Right lung (tissue), 5 donors: ENCODE data around the gene CCL15. TPM values are rescaled to one million over a fixed set of nuclear protein-coding genes. Genes with fewer than 3 reads are reported as not detected.

ENCODE experiments used
- DNase-seq, 2 donors: peaks; one replicate each; pipeline ENCODE4 v3.0.0-alpha.2; 2013
- polyA plus RNA-seq, 5 donors: library from polyadenylated mRNA; unstranded; fragments of 120-200 nt; gene quantifications; one replicate each; pipeline versions ENCODE4 v1.2.1 to v1.2.3, GENCODE V29; 2013; ENCODE audit warnings: inconsistent platforms in 1 of 5, low replicate concordance in 1 of 5; ENCODE audit not compliant: insufficient read length in 5 of 5, insufficient read depth in 1 of 5

The CCL15 gene
- polyA plus RNA-seq, 5 donors, result 0.11 to 0.41 (median 0.25) TPM

- DNase-seq, result no peak
Observed at GRCh38 chr17:35948092-35948491, 53.3 kb downstream of the CCL15 start.

Other genes starting within 250 kb of the CCL15 start
- gene GAS2L2, start 248.3 kb downstream of the CCL15 start, polyA plus RNA-seq, result 1 to 10 TPM in 3 of 5 donors, under 1 TPM in 2; 0.17 to 2.4 (median 1.1) TPM
- under 1 TPM in 3 of 5 donors, not detected in 2; 0.14 to 0.23 (median 0.21) TPM for gene C17orf50, start 240.7 kb downstream of the CCL15 start, polyA plus RNA-seq
- 10 to 100 TPM in 1 of 5 donors, 1 to 10 TPM in 4; 7.6 to 10.5 (median 8.8) TPM for gene MMP28, start 205.9 kb downstream of the CCL15 start, polyA plus RNA-seq
- 100 to 1,000 TPM; 200 to 261 (median 239) TPM for gene TAF15, start 192.1 kb downstream of the CCL15 start, polyA plus RNA-seq
- under 1 TPM; 0.08 to 0.28 (median 0.16) TPM for gene HEATR9, start 132.7 kb downstream of the CCL15 start, polyA plus RNA-seq
- 1 to 10 TPM; 2.7 to 4.4 (median 4.0) TPM for gene CCL5, start 121.2 kb downstream of the CCL15 start, polyA plus RNA-seq
- 1 to 10 TPM; 2.0 to 3.6 (median 2.5) TPM for gene RDM1, start 70.8 kb downstream of the CCL15 start, polyA plus RNA-seq
- gene LYZL6, start 57.8 kb downstream of the CCL15 start, polyA plus RNA-seq, result not detected
- gene CCL16, start 20.1 kb downstream of the CCL15 start, polyA plus RNA-seq, result 1 to 10 TPM in 1 of 5 donors, under 1 TPM in 4; 0.49 to 1.0 (median 0.84) TPM
- gene CCL14, start 14.8 kb downstream of the CCL15 start, polyA plus RNA-seq, result 100 to 1,000 TPM in 2 of 5 donors, 10 to 100 TPM in 3; 70.5 to 119 (median 83.9) TPM
- gene CCL23, start 16.4 kb upstream of the CCL15 start, polyA plus RNA-seq, result under 1 TPM in 3 of 5 donors, not detected in 2; 0.48 to 0.65 (median 0.65) TPM
- gene CCL18, start 62.7 kb upstream of the CCL15 start, polyA plus RNA-seq, result under 1 TPM in 2 of 5 donors, not detected in 3; 0.22 to 0.25 TPM
- gene CCL3, start 88.6 kb upstream of the CCL15 start, polyA plus RNA-seq, result 10 to 100 TPM in 2 of 5 donors, 1 to 10 TPM in 3; 2.4 to 12.1 (median 7.9) TPM
- 1 to 10 TPM; 1.5 to 9.7 (median 6.0) TPM for gene CCL4, start 102.3 kb upstream of the CCL15 start, polyA plus RNA-seq
- 10 to 100 TPM; 11.0 to 23.4 (median 17.4) TPM for gene TBC1D3B, start 175.1 kb upstream of the CCL15 start, polyA plus RNA-seq
- gene CCL3L1, start 195.2 kb upstream of the CCL15 start, polyA plus RNA-seq, result 1 to 10 TPM in 3 of 5 donors, under 1 TPM in 2; 0.37 to 3.5 (median 1.5) TPM
- 1 to 10 TPM; 1.3 to 6.5 (median 2.8) TPM for gene CCL4L2, start 209.5 kb upstream of the CCL15 start, polyA plus RNA-seq